CD4-positive, alpha-beta memory T cell (primary cell): ENCODE measurements around the gene MOGAT1. TPM values are rescaled to one million over a fixed set of nuclear protein-coding genes. Genes with fewer than 3 reads are reported as not detected.
A peak's percentile ranks its signal among the peaks of the same experiment; 100 is the strongest.

Experiments
- CTCF ChIA-PET: fragments of 350-600 bp; sonication (Branson Sonifier 250); formaldehyde crosslinking; loops from one replicate; lab custom pipeline; 2021; ENCODE audit warnings: inconsistent platforms; ENCODE audit not compliant: partially characterized antibody; lab: Charles Lee
- POLR2A ChIA-PET: fragments of 350-600 bp; sonication (Branson Sonifier 250); formaldehyde crosslinking; loops from one replicate; lab custom pipeline; 2021; ENCODE audit not compliant: partially characterized antibody; lab: Charles Lee
- DNase-seq, 5 donors: peaks; one replicate each; pipeline versions ENCODE4 v3.0.0 to v3.0.0-alpha.2; 2020 to 2022; ENCODE audit warnings: mixed read lengths in 1 of 5
- H3K27ac ChIP-seq: one replicate; pipeline ENCODE4 v1.7.0; 2013; ENCODE audit warnings: low read depth, low read length
- H3K27me3 ChIP-seq: 2 replicates; pipeline ENCODE4 v1.7.0; 2013; ENCODE audit warnings: mild to moderate bottlenecking, low read length, moderate library complexity; ENCODE audit not compliant: insufficient read depth
- H3K36me3 ChIP-seq: 2 replicates; pipeline ENCODE4 v1.7.0; 2013; ENCODE audit warnings: mild to moderate bottlenecking, low read length, moderate library complexity; ENCODE audit not compliant: insufficient read depth
- H3K4me1 ChIP-seq: 2 replicates; pipeline ENCODE4 v1.7.0; 2013; ENCODE audit warnings: mild to moderate bottlenecking, low read length, moderate library complexity; ENCODE audit not compliant: insufficient read depth
- H3K4me3 ChIP-seq, 2 donors: one replicate each; pipeline ENCODE4 v1.7.0; 2013; ENCODE audit warnings: low read length in 2 of 2, mild to moderate bottlenecking in 1 of 2
- H3K9me3 ChIP-seq, 2 donors: one replicate each; pipeline ENCODE4 v1.7.0; 2013; ENCODE audit warnings: low read length in 2 of 2, control low read depth in 1 of 2; ENCODE audit not compliant: control insufficient read depth in 1 of 2
- H3K27ac Mint-ChIP-seq, 7 donors: one replicate each; pipeline ENCODE4 v1.8.0; 2020 to 2021; ENCODE audit warnings: mixed read lengths in 7 of 7, mild to moderate bottlenecking in 6 of 7, inconsistent platforms in 3 of 7, moderate library complexity in 3 of 7
- H3K27me3 Mint-ChIP-seq, 2 donors: one replicate each; pipeline ENCODE4 v1.8.0; 2020 to 2021; ENCODE audit warnings: mixed read lengths in 2 of 2
- H3K36me3 Mint-ChIP-seq, 2 donors: one replicate each; pipeline ENCODE4 v1.8.0; 2020 to 2021; ENCODE audit warnings: mixed read lengths in 2 of 2, inconsistent platforms in 1 of 2, mild to moderate bottlenecking in 1 of 2
- H3K4me1 Mint-ChIP-seq, 4 donors: one replicate each; pipeline ENCODE4 v1.8.0; 2020 to 2021; ENCODE audit warnings: mixed read lengths in 4 of 4, mild to moderate bottlenecking in 1 of 4
- H3K4me3 Mint-ChIP-seq, 8 donors: one replicate each; pipeline ENCODE4 v1.8.0; 2020 to 2021; ENCODE audit warnings: mixed read lengths in 8 of 8, mild to moderate bottlenecking in 7 of 8, moderate library complexity in 6 of 8, inconsistent platforms in 3 of 8
- H3K9me3 Mint-ChIP-seq, 8 donors: one replicate each; pipeline ENCODE4 v1.8.0; 2020 to 2021; ENCODE audit warnings: mixed read lengths in 8 of 8, mild to moderate bottlenecking in 5 of 8, inconsistent platforms in 3 of 8, moderate library complexity in 1 of 8
- intact Hi-C: fragments of 100-400 bp; cut with micrococcal nuclease; formaldehyde crosslinking; loops from one replicate; pipeline ENCODE4 v1.15.1; 2023
- polyA plus RNA-seq, 2 donors: library from polyadenylated mRNA; unstranded; fragments of 300-500 nt; fragmentation: Illumina TruSeq; gene quantifications; one replicate each; pipeline ENCODE4 v1.2.3, GENCODE V29; 2021
- total RNA-seq, 2 experiments: library from RNA; stranded (reverse); gene quantifications; one replicate each; pipeline ENCODE4 v1.2.3, GENCODE V29; 2021

Gene MOGAT1
- total and polyA plus RNA-seq, 4 experiments from 2014 or later = not detected

GRCh38 chr2:222655787-222656525 lies 15.5 kb upstream of the MOGAT1 start, which contains the start of gene FARSB:
Gene FARSB, minus strand, starts transcription at chr2:222656092. Its CDS starts 19 bp downstream, at chr2:222656073.
- Histone ChIP-seq H3K4me3 (peak within 1 kb of the TSS; percentile 84 to 99), H3K9me3 (no peaks in the 10 kb centered on the region), H3K27me3 (no peaks in the 10 kb centered on the region), H3K4me1 (peaks cover 41% of the 10 kb centered on the region), H3K36me3 (no peaks in the 10 kb centered on the region), H3K27ac (peak within 1 kb of the TSS; percentile 91)
- ChIA-PET CTCF (no interaction called here), POLR2A (interaction anchor here (0.8 to 1.0 kb wide), 2 partner anchors 205 to 1138 kb away, joined by 3 read pairs; no protein-coding TSS in a partner anchor)
- peak; percentile 94 to 97 (median 96) for DNase-seq
- Mint-ChIP-seq H3K27me3 (no peaks in the 10 kb centered on the region), H3K4me1 (peaks cover 24 to 57% (median 40%) of the 10 kb centered on the region in 4 donors), H3K27ac (peak within 1 kb of the TSS; percentile 99 to 100 (median 100)), H3K36me3 (peaks cover 0 to 10% of the 10 kb centered on the region in 2 donors), H3K4me3 (peak within 1 kb of the TSS; percentile 94 to 99 (median 96)), H3K9me3 (no peaks in the 10 kb centered on the region)
- intact Hi-C loops = loop anchor here (1.0 to 5.0 kb wide), 3 partner anchors 35 to 1931 kb away; partner anchors contain the start of gene CUL3

- no peaks in the 10 kb centered on the region for H3K27me3 ChIP-seq
- POLR2A ChIA-PET = interaction anchor here (0.8 to 1.0 kb wide), 2 partner anchors 205 to 1139 kb away, joined by 3 read pairs; no protein-coding TSS in a partner anchor
- CTCF ChIA-PET = no interaction called here
- Mint-ChIP-seq H3K4me1 (peaks cover 24 to 50% (median 36%) of the 10 kb centered on the region in 4 donors), H3K36me3 (peaks cover 0 to 10% of the 10 kb centered on the region in 2 donors), H3K27ac (peak overlapping the region; percentile 99 to 100 (median 100)), H3K27me3 (no peaks in the 10 kb centered on the region), H3K4me3 (peak overlapping the region; percentile 94 to 99 (median 96)), H3K9me3 (no peaks in the 10 kb centered on the region)
- H3K4me3 ChIP-seq = peak overlapping the region; percentile 84 to 99
- DNase-seq = no peak
- H3K36me3 ChIP-seq = no peaks in the 10 kb centered on the region
- peak overlapping the region; percentile 91 for H3K27ac ChIP-seq
- peaks cover 40% of the 10 kb centered on the region for H3K4me1 ChIP-seq
- no peaks in the 10 kb centered on the region for H3K9me3 ChIP-seq
- intact Hi-C loops = loop anchor here (1.0 to 5.0 kb wide), 3 partner anchors 34 to 1931 kb away; partner anchors contain the start of gene CUL3
These were observed 14.7 kb upstream of the MOGAT1 start for GRCh38 chr2:222656526-222657446.

GRCh38 chr2:222663479-222663878 lies 8.0 kb upstream of the MOGAT1 start:
- no peaks in the 10 kb centered on the region for H3K9me3 Mint-ChIP-seq
- ChIA-PET POLR2A (no interaction called here), CTCF (interaction anchor here (1.3 to 1.5 kb wide), 2 partner anchors 21 to 27 kb away, joined by 3 to 4 read pairs; no protein-coding TSS in a partner anchor)

GRCh38 chr2:222668494-222669154 lies 2.8 kb upstream of the MOGAT1 start:
- ChIA-PET POLR2A (no interaction called here), CTCF (no interaction called here)
- H3K27ac ChIP-seq = no peak overlapping the region
- H3K4me3 ChIP-seq = no peak overlapping the region
- no peaks in the 10 kb centered on the region for H3K36me3 ChIP-seq
- DNase-seq = no peak
- Mint-ChIP-seq H3K27me3 (peaks cover 24 to 39% of the 10 kb centered on the region in 2 donors), H3K4me1 (peaks cover 4 to 10% (median 8%) of the 10 kb centered on the region in 4 donors), H3K36me3 (no peaks in the 10 kb centered on the region), H3K9me3 (no peaks in the 10 kb centered on the region), H3K4me3 (no peak overlapping the region), H3K27ac (no peak overlapping the region)
- H3K27me3 ChIP-seq = no peaks in the 10 kb centered on the region
- H3K9me3 ChIP-seq = no peaks in the 10 kb centered on the region
- H3K4me1 ChIP-seq = peaks cover 9% of the 10 kb centered on the region
- intact Hi-C loops = no loop called here

More at GRCh38 chr2:222663479-222663878, 8.0 kb upstream of the MOGAT1 start:
- Mint-ChIP-seq H3K4me3 (no peak overlapping the region), H3K27me3 (peaks cover 0 to 5% of the 10 kb centered on the region in 2 donors), H3K27ac (no peak overlapping the region), H3K36me3 (no peaks in the 10 kb centered on the region), H3K4me1 (no peaks in the 10 kb centered on the region)
- no peaks in the 10 kb centered on the region for H3K9me3 ChIP-seq
- intact Hi-C loops = no loop called here
- H3K27me3 ChIP-seq = no peaks in the 10 kb centered on the region
- no peaks in the 10 kb centered on the region for H3K4me1 ChIP-seq
- H3K36me3 ChIP-seq = no peaks in the 10 kb centered on the region
- no peak overlapping the region for H3K4me3 ChIP-seq
- no peak overlapping the region for H3K27ac ChIP-seq
- no peak for DNase-seq

- no peak for DNase-seq
- no peak overlapping the region for H3K4me3 Mint-ChIP-seq
- no peaks in the 10 kb centered on the region for H3K36me3 Mint-ChIP-seq
- Histone ChIP-seq H3K27ac (no peak overlapping the region), H3K27me3 (no peaks in the 10 kb centered on the region), H3K4me1 (peaks cover 9% of the 10 kb centered on the region), H3K36me3 (no peaks in the 10 kb centered on the region), H3K9me3 (no peaks in the 10 kb centered on the region), H3K4me3 (no peak overlapping the region)
- H3K27me3 Mint-ChIP-seq = peaks cover 27 to 44% of the 10 kb centered on the region in 2 donors
- H3K9me3 Mint-ChIP-seq = no peaks in the 10 kb centered on the region
- intact Hi-C loops = no loop called here
- POLR2A ChIA-PET = no interaction called here
- CTCF ChIA-PET = interaction anchor here (1.2 kb wide), 1 partner anchor 20 kb away, joined by 3 read pairs; no protein-coding TSS in a partner anchor
- H3K4me1 Mint-ChIP-seq = peaks cover 4 to 10% (median 8%) of the 10 kb centered on the region in 4 donors
- H3K27ac Mint-ChIP-seq = no peak overlapping the region
These were observed 2.1 kb upstream of the MOGAT1 start for GRCh38 chr2:222669353-222669752.

- intact Hi-C loops = no loop called here
- Mint-ChIP-seq H3K4me3 (peak overlapping the region in 5 of 8 donors; percentile 17 to 58 (median 27)), H3K4me1 (peaks cover 4 to 10% (median 8%) of the 10 kb centered on the region in 4 donors), H3K36me3 (no peaks in the 10 kb centered on the region), H3K9me3 (peaks cover 0 to 2% (median 0%) of the 10 kb centered on the region in 8 donors), H3K27ac (no peak overlapping the region), H3K27me3 (peaks cover 30 to 47% of the 10 kb centered on the region in 2 donors)
- Histone ChIP-seq H3K4me1 (peaks cover 9% of the 10 kb centered on the region), H3K36me3 (no peaks in the 10 kb centered on the region), H3K27ac (no peak overlapping the region), H3K9me3 (no peaks in the 10 kb centered on the region), H3K4me3 (no peak overlapping the region), H3K27me3 (no peaks in the 10 kb centered on the region)
- no peak for DNase-seq
- ChIA-PET CTCF (interaction anchor here (0.7 to 1.5 kb wide), 3 partner anchors 9 to 28 kb away, joined by 3 read pairs; no protein-coding TSS in a partner anchor), POLR2A (no interaction called here)
These were observed 1.0 kb upstream of the MOGAT1 start for GRCh38 chr2:222670191-222671038.
